CD14-positive monocyte (primary cell): Measurements from ENCODE around the gene LOXL3. TPM values are rescaled to one million over a fixed set of nuclear protein-coding genes. Genes with fewer than 3 reads are reported as not detected.

Experiments used
- DNase-seq, 3 donors: peaks; one replicate each; pipeline ENCODE4 v3.0.0-alpha.2; 2011 to 2022
- H2AFZ ChIP-seq: 2 replicates; pipeline ENCODE4 v1.6.0; 2012; ENCODE audit warnings: mild to moderate bottlenecking, low read depth, low read length, inconsistent platforms; ENCODE audit not compliant: insufficient read depth, poor library complexity, severe bottlenecking
- H3K27ac ChIP-seq, 2 donors: 1 replicate in 1 of 2; 2 replicates in 1 of 2; pipeline ENCODE4 v1.5.1; 2012 to 2013; ENCODE audit warnings: low read length in 2 of 2, control low read depth in 1 of 2, inconsistent platforms in 1 of 2, low read depth in 1 of 2, mild to moderate bottlenecking in 1 of 2
- H3K27me3 ChIP-seq, 2 donors: one replicate each; pipeline versions ENCODE4 v1.6.0 to v1.6.1; 2011 to 2013; ENCODE audit warnings: low read length in 2 of 2; ENCODE audit not compliant: control insufficient read depth in 2 of 2, insufficient read depth in 2 of 2
- H3K36me3 ChIP-seq, 2 donors: replicated peaks in 1 of 2; 1 replicate in 1 of 2; 2 replicates in 1 of 2; pipeline versions ENCODE4 v1.5.1 to v1.6.1; 2012 to 2013; ENCODE audit warnings: low read length in 2 of 2, control low read depth in 1 of 2, inconsistent platforms in 1 of 2, mild to moderate bottlenecking in 1 of 2; ENCODE audit not compliant: insufficient read depth in 2 of 2, control insufficient read depth in 1 of 2
- H3K4me1 ChIP-seq, 2 donors: 1 replicate in 1 of 2; 2 replicates in 1 of 2; pipeline versions ENCODE4 v1.5.1 to v1.6.1; 2012 to 2013; ENCODE audit warnings: low read length in 2 of 2, control low read depth in 1 of 2, inconsistent platforms in 1 of 2, mild to moderate bottlenecking in 1 of 2, moderate library complexity in 1 of 2; ENCODE audit not compliant: insufficient read depth in 2 of 2, control insufficient read depth in 1 of 2
- H3K4me2 ChIP-seq: replicated peaks from 2 replicates; pipeline ENCODE3; 2012; ENCODE audit warnings: low read length, moderate library complexity, mild to moderate bottlenecking; ENCODE audit not compliant: poor library complexity, severe bottlenecking; ENCODE audit errors: extremely low read depth
- H3K4me3 ChIP-seq, 3 experiments: fragments of 200-600 bp in 1 of 3; sonication (generic) in 1 of 3; replicated peaks in 1 of 3; 1 replicate in 2 of 3; 2 replicates in 1 of 3; pipeline ENCODE4 v1.5.1; 2011 to 2013; ENCODE audit warnings: low read length in 3 of 3, mild to moderate bottlenecking in 3 of 3, control low read depth in 2 of 3, low read depth in 2 of 3, inconsistent platforms in 1 of 3, moderate library complexity in 1 of 3
- H3K79me2 ChIP-seq: 2 replicates; pipeline ENCODE4 v1.6.0; 2012; ENCODE audit warnings: mild to moderate bottlenecking, control low read depth, inconsistent platforms, low read length, moderate library complexity; ENCODE audit not compliant: insufficient read depth
- H3K9ac ChIP-seq: 2 replicates; pipeline ENCODE4 v1.6.0; 2017; ENCODE audit warnings: low read length, mild to moderate bottlenecking; ENCODE audit not compliant: insufficient read depth, poor library complexity, severe bottlenecking
- H3K9me3 ChIP-seq, 2 donors: replicated peaks in 1 of 2; 1 replicate in 1 of 2; 2 replicates in 1 of 2; pipeline versions ENCODE4 v1.5.1 to v1.6.1; 2012 to 2013; ENCODE audit warnings: low read length in 2 of 2, control low read depth in 1 of 2; ENCODE audit not compliant: control insufficient read depth in 1 of 2, insufficient read depth in 1 of 2
- H4K20me1 ChIP-seq: 2 replicates; pipeline ENCODE4 v1.6.0; 2012; ENCODE audit warnings: mild to moderate bottlenecking, low read length, control low read depth, moderate library complexity; ENCODE audit not compliant: insufficient read depth
- H3K27ac Mint-ChIP-seq, 7 donors: one replicate each; pipeline ENCODE4 v1.8.0; 2020; ENCODE audit warnings: mild to moderate bottlenecking in 7 of 7, mixed read lengths in 7 of 7, moderate library complexity in 6 of 7, inconsistent platforms in 2 of 7
- H3K27me3 Mint-ChIP-seq, 3 donors: one replicate each; pipeline ENCODE4 v1.8.0; 2021 to 2022; ENCODE audit warnings: low read depth in 3 of 3, mild to moderate bottlenecking in 3 of 3, mixed read lengths in 3 of 3, moderate library complexity in 3 of 3, inconsistent platforms in 1 of 3
- H3K36me3 Mint-ChIP-seq, 2 donors: one replicate each; pipeline ENCODE4 v1.8.0; 2020; ENCODE audit warnings: mixed read lengths in 2 of 2, inconsistent platforms in 1 of 2, mild to moderate bottlenecking in 1 of 2
- H3K4me1 Mint-ChIP-seq: one replicate; pipeline ENCODE4 v1.8.0; 2020; ENCODE audit warnings: mild to moderate bottlenecking, mixed read lengths
- H3K4me3 Mint-ChIP-seq, 2 donors: one replicate each; pipeline ENCODE4 v1.8.0; 2020; ENCODE audit warnings: mild to moderate bottlenecking in 2 of 2, mixed read lengths in 2 of 2, moderate library complexity in 1 of 2
- H3K9me3 Mint-ChIP-seq, 7 donors: one replicate each; pipeline ENCODE4 v1.8.0; 2020 to 2022; ENCODE audit warnings: mixed read lengths in 7 of 7, mild to moderate bottlenecking in 6 of 7, moderate library complexity in 6 of 7, inconsistent platforms in 2 of 7
- WGBS: methylation state at CpG from one replicate; pipeline ENCODE4 v1.1.5; 2013; ENCODE audit warnings: missing lambda C conversion rate; ENCODE audit not compliant: insufficient coverage; 5-methylcytosine and 5-hydroxymethylcytosine counted together
- intact Hi-C, 2 donors: fragments of 100-400 bp; cut with micrococcal nuclease; formaldehyde crosslinking; loops; one replicate each; pipeline versions ENCODE4 v1.15.0 to v1.15.1; 2023
- polyA plus RNA-seq, 3 donors: library from polyadenylated mRNA; depleted of rRNA in 1 of 3; unstranded in 2 of 3; stranded (reverse) in 1 of 3; fragments of 300-500 nt in 2 of 3; fragments of >200 nt in 1 of 3; fragmentation: Illumina TruSeq in 2 of 3; gene quantifications; 1 replicate in 2 of 3; 2 replicates in 1 of 3; pipeline ENCODE4 v1.2.3, GENCODE V29; 2012 to 2021
- TF ChIP-seq, protein P1 (sequence below): fragments of 200-600 bp; IDR thresholded peaks from one replicate; pipeline ENCODE4 v1.8.0; 2022; ENCODE audit warnings: antibody characterized with exemption, mild to moderate bottlenecking

LOXL3 gene
- polyA plus RNA-seq, 3 donors: 18.2 to 35.0 (median 18.5) TPM

DNA sequence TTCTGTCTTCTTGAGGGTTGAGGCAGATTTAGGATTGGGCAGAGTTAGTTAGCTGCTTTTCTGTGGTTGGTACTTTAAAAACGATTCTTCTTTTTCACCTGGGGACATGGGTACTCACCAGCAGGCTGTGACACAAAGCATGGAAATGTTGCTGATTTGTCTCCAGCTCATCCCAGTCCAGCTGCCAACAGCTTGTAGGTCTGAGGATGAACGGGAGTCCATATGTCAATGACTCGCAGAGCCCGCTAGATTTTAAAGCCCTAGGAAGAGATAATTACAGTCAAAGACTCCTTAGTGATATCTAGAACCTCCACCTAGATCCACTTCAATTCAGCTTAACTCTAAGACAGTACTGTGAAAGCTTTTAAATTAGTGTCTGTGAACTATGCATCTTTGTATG lies 21.6 kb upstream of the LOXL3 start:
- H3K9me3 Mint-ChIP-seq: no peaks in the 10 kb centered on the region
- Histone ChIP-seq H3K27me3 (no peaks in the 10 kb centered on the region), H3K4me2 (no peak overlapping the region), H3K36me3 (no peaks in the 10 kb centered on the region), H3K4me3 (no peak overlapping the region), H4K20me1 (no peaks in the 10 kb centered on the region), H2AFZ (no peak overlapping the region), H3K27ac (peak overlapping the region; percentile 59 to 88), H3K9me3 (no peaks in the 10 kb centered on the region), H3K79me2 (peaks cover 7% of the 10 kb centered on the region), H3K9ac (no peak overlapping the region), H3K4me1 (peaks cover 83 to 90% of the 10 kb centered on the region in 2 donors)
- TF ChIP-seq, protein P1, sequence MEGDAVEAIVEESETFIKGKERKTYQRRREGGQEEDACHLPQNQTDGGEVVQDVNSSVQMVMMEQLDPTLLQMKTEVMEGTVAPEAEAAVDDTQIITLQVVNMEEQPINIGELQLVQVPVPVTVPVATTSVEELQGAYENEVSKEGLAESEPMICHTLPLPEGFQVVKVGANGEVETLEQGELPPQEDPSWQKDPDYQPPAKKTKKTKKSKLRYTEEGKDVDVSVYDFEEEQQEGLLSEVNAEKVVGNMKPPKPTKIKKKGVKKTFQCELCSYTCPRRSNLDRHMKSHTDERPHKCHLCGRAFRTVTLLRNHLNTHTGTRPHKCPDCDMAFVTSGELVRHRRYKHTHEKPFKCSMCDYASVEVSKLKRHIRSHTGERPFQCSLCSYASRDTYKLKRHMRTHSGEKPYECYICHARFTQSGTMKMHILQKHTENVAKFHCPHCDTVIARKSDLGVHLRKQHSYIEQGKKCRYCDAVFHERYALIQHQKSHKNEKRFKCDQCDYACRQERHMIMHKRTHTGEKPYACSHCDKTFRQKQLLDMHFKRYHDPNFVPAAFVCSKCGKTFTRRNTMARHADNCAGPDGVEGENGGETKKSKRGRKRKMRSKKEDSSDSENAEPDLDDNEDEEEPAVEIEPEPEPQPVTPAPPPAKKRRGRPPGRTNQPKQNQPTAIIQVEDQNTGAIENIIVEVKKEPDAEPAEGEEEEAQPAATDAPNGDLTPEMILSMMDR: no peak
- H3K4me3 Mint-ChIP-seq: no peak overlapping the region
- peaks cover 0 to 3% (median 0%) of the 10 kb centered on the region in 3 donors for H3K27me3 Mint-ChIP-seq
- peak overlapping the region in 5 of 7 donors; percentile 7 to 92 (median 72) for H3K27ac Mint-ChIP-seq
- H3K36me3 Mint-ChIP-seq: no peaks in the 10 kb centered on the region
- WGBS: 92% methylated on average over 2 of the region's 4 CpGs
- intact Hi-C loops: no loop called here
- peaks cover 68% of the 10 kb centered on the region for H3K4me1 Mint-ChIP-seq
- DNase-seq: no peak

DNA sequence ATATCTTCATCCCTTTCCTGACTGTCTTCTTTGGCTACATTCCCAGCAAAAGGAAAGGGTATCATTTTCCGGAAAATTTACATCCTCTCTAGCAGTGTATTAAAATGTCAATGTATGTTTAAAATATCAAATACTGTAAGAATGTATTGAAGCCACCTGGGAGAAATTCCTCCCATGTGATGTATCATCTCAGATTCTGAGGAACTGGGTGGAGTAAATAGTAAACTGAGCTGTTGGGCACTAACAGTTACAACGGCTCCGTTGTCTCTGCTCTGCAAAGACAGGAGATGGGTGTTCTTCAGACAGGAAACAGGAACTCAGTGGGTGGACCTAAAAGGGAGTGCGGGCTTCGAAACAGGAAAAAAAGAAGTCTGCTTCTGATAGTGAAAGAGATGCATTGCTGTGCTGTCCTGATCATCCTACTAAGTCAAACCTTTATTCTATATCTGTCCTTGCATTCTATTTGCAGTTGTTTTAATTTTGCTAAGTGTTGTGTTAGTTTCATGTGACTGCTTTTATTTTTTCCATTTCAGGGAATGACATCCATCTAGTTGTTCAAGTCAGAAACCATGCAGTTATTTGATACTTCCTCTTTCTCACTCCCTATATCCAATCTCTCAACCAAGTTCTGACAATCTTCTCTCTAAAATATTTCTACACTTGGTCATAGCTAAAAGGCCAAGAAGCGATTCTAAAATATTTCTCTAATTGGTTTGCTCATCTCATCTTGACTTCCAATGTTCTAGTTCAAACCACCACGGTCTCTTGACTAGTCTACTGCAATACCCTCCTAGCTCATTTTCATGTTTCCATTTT lies 20.2 kb upstream of the LOXL3 start:
- Mint-ChIP-seq H3K4me1 (peaks cover 73% of the 10 kb centered on the region), H3K9me3 (no peaks in the 10 kb centered on the region), H3K27me3 (peaks cover 0 to 3% (median 0%) of the 10 kb centered on the region in 3 donors), H3K36me3 (no peaks in the 10 kb centered on the region), H3K4me3 (peak overlapping the region; percentile 64 to 71), H3K27ac (peak overlapping the region; percentile 66 to 94 (median 79))
- intact Hi-C loops: no loop called here
- WGBS: 13% methylated on average over 4 of the region's 7 CpGs
- Histone ChIP-seq H3K9ac (no peak overlapping the region), H3K79me2 (peaks cover 7% of the 10 kb centered on the region), H3K4me2 (peak overlapping the region; percentile 74), H3K27me3 (no peaks in the 10 kb centered on the region), H2AFZ (no peak overlapping the region), H3K9me3 (no peaks in the 10 kb centered on the region), H3K4me3 (peak overlapping the region; percentile 6 to 63 (median 15)), H4K20me1 (no peaks in the 10 kb centered on the region), H3K27ac (peak overlapping the region in 1 of 2 donors; percentile 88), H3K36me3 (no peaks in the 10 kb centered on the region), H3K4me1 (peaks cover 83 to 92% of the 10 kb centered on the region in 2 donors)
- TF ChIP-seq, protein P1: no peak
- DNase-seq: peak; percentile 52 to 67 (median 65)
